HG03469 (cell line): ENCODE data around the gene MARVELD2.
A peak's percentile ranks its signal among the peaks of the same experiment; 100 is the strongest.
"Not testable (repeated sequence)": the region's sequence is repeated elsewhere in the genome, so short reads cannot be mapped to it uniquely, and the experiment has no call there.

Experiments used
- ATAC-seq: cut with Tn5 transposase; IDR thresholded peaks from one replicate; pipeline ENCODE4 v1.9.1; 2021; ENCODE audit warnings: mild to moderate bottlenecking, moderate library complexity, moderate number of reproducible peaks; ENCODE audit not compliant: unreplicated experiment

MARVELD2 gene

GRCh38 chr5:69414885-69415583, at the start of gene MARVELD2:
Gene MARVELD2, plus strand, starts transcription at chr5:69415116. Its CDS starts 4,270 bp downstream, at chr5:69419386.
- no peak for ATAC-seq

- ATAC-seq = no peak
Observed at GRCh38 chr5:69367697-69368279, 47.1 kb upstream of the MARVELD2 start.

GRCh38 chr5:69368458-69369339, 46.2 kb upstream of the MARVELD2 start:
- peak; percentile 1 for ATAC-seq

GRCh38 chr5:69369340-69370121, 45.4 kb upstream of the MARVELD2 start, which contains the start of the genes AK6, RAD17 and TAF9:
Gene AK6, minus strand, starts transcription at chr5:69369520. Its CDS starts 30 bp downstream, at chr5:69369490.
Gene RAD17, plus strand, starts transcription at chr5:69369818. Its CDS starts 2,391 bp downstream, at chr5:69372209.
Gene TAF9, minus strand, starts transcription at chr5:69369520. Its CDS starts 3,783 bp downstream, at chr5:69365737.
- ATAC-seq = peak; percentile 82

GRCh38 chr5:69370335-69370734, 44.6 kb upstream of the MARVELD2 start:
- ATAC-seq = not testable (repeated sequence)

GRCh38 chr5:69372394-69372793, 42.5 kb upstream of the MARVELD2 start:
- no peak for ATAC-seq

- ATAC-seq = peak; percentile 51
Observed at GRCh38 chr5:69374911-69375446, 39.9 kb upstream of the MARVELD2 start.

- ATAC-seq = no peak
Observed at GRCh38 chr5:69378376-69378775, 36.5 kb upstream of the MARVELD2 start.

- ATAC-seq = no peak
Observed at GRCh38 chr5:69404659-69405330, 10.1 kb upstream of the MARVELD2 start.

GRCh38 chr5:69415584-69415958, 655 bp downstream of the MARVELD2 start:
- ATAC-seq = no peak

GRCh38 chr5:69416180-69416579, 1.3 kb downstream of the MARVELD2 start:
- ATAC-seq = no peak

GRCh38 chr5:69416699-69417098, 1.8 kb downstream of the MARVELD2 start:
- no peak for ATAC-seq

GRCh38 chr5:69418554-69418953, 3.6 kb downstream of the MARVELD2 start:
- no peak for ATAC-seq

- no peak for ATAC-seq
Observed at GRCh38 chr5:69431424-69432303, 16.7 kb downstream of the MARVELD2 start.

- ATAC-seq = no peak
Observed at GRCh38 chr5:69432412-69433206, 17.7 kb downstream of the MARVELD2 start.

- ATAC-seq = not testable (repeated sequence)
Observed at GRCh38 chr5:69435276-69435884, 20.5 kb downstream of the MARVELD2 start.

- no peak for ATAC-seq
Observed at GRCh38 chr5:69444127-69444754, 29.3 kb downstream of the MARVELD2 start.
